GM12873 (cell line): ENCODE results near the gene C11orf21.

Source experiments
- TF ChIP-seq, protein P1 (sequence below): IDR thresholded peaks from 2 replicates; pipeline ENCODE4 v1.5.1; 2012; ENCODE audit warnings: low read depth, mild to moderate bottlenecking, moderate library complexity, low read length, control low read depth; ENCODE audit not compliant: insufficient read depth; ENCODE audit errors: missing control alignments

Gene C11orf21

DNA sequence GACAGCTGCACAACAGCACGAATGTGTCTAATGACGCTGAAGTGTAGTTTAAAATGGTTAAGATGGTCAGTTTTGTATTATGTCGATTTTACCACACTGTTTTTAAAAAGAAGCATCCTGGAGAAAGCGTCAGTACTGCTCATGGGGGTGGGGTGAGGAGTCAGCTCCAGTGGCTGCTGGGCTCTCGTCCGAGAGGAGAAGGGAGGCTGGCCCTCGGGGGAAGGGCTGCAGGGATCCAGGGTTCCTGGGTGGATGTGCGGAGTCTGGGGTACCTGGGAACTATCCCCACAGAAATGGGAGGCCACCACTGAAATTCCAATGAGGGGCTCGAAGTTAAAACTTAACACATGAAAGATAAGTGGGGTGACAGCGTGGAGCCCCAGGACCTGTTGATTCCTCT is 11.9 kb downstream of the C11orf21 start:
- TF ChIP-seq, protein P1, sequence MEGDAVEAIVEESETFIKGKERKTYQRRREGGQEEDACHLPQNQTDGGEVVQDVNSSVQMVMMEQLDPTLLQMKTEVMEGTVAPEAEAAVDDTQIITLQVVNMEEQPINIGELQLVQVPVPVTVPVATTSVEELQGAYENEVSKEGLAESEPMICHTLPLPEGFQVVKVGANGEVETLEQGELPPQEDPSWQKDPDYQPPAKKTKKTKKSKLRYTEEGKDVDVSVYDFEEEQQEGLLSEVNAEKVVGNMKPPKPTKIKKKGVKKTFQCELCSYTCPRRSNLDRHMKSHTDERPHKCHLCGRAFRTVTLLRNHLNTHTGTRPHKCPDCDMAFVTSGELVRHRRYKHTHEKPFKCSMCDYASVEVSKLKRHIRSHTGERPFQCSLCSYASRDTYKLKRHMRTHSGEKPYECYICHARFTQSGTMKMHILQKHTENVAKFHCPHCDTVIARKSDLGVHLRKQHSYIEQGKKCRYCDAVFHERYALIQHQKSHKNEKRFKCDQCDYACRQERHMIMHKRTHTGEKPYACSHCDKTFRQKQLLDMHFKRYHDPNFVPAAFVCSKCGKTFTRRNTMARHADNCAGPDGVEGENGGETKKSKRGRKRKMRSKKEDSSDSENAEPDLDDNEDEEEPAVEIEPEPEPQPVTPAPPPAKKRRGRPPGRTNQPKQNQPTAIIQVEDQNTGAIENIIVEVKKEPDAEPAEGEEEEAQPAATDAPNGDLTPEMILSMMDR, result no peak

DNA sequence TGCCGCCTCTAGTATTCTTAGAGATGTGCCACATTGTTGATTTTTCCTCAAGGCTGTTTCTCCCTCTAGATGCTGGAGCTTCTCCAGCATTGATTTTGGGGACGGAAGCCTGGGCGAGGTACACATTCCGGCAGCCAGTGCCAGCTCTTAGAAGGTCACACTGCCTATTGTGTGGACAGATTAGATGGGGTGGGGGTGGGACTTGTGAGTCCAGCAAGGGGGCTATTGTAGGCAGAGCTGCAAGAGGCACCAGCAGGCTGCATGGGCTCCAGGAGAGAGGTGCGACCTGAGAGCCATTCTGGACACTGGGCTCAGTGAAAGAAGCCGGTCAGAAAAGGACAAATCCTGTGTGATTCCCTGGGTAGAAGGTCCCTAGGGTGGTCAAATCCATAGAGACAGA is 12.4 kb downstream of the C11orf21 start:
- TF ChIP-seq, protein P1, result no peak

DNA sequence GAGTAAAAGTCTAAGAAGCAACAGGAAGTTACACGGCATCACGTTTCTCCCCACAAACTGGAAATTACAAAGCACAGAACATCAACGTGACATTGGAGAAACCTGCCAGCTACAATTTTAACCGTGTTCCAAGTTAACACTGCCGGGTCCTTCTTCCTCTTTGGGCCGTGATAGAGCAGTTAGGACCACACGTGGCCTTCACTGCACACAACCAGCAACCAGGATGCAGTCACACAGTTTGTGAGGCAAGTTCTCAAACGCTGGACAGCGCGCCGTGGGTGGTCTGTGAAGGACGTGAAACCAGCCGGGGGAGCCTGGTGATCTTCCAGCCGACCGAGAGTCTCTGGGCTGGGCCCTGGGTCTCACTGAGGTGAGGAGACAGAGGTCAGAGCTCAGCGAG is 14.6 kb downstream of the C11orf21 start:
- TF ChIP-seq, protein P1, result no peak

DNA sequence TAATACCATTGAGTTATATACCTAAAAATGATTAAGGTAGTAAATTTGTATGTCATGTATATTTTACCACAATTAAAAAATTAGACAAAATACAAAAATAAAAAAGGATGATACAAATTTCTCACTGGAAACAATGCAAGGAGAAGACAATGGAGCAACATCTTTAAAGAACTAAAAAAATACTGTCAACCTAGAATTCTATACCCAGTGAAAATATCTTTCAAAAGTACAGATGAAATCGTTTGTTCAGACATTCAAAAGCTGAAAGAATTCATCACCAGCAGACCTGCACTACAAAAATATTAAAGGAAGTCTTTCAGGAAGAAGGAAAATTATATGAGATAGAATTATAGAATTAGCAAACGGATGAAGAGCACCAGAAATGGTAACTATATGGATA is 21.5 kb downstream of the C11orf21 start:
- TF ChIP-seq, protein P1, result no peak

DNA sequence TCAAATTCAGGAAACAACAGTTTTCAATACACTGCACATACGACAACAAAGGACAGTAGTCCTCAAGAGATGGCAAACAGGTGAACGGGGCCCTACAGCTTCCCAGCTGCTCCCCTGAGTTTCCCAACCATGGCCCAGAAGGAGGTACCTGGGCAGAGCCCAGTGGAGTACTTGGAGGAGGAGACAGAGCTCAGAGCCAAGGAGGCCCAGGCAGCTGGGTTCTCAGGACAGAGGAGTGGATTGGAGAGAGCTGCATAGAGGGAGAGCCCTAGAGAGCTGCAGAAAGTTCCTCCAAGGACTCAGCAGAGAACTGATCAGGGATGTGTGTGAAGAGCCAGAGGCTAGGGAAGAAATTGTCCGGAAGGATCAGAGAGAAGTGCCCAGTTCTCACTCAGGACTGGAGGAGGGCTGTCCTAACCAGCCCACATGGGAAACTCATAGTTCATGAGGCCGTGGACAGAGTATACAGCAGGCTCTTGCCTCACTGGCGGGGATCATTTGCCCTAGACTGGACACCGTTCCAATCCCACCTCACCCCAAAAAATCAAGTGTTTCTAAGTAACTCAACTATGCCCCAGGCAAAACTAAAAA is 23.7 kb downstream of the C11orf21 start:
- TF ChIP-seq, protein P1, result no peak

DNA sequence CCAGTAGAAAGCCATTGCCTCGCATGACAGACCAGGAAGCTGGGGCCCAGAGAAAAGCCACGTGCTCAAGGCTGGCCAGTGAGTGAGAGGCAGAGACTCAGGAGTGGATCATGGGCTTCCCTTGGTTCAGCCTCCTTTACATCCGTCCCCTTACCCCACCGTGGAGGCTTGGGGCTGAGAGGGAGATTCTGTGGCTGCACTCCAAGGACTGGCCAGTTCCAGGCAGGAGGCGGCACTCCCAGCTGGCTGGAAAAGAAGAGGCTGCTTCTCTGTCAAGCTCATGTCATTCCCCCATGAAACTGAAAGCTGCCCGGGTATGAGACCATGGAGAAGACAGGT is 24.7 kb downstream of the C11orf21 start:
- TF ChIP-seq, protein P1, result no peak

DNA sequence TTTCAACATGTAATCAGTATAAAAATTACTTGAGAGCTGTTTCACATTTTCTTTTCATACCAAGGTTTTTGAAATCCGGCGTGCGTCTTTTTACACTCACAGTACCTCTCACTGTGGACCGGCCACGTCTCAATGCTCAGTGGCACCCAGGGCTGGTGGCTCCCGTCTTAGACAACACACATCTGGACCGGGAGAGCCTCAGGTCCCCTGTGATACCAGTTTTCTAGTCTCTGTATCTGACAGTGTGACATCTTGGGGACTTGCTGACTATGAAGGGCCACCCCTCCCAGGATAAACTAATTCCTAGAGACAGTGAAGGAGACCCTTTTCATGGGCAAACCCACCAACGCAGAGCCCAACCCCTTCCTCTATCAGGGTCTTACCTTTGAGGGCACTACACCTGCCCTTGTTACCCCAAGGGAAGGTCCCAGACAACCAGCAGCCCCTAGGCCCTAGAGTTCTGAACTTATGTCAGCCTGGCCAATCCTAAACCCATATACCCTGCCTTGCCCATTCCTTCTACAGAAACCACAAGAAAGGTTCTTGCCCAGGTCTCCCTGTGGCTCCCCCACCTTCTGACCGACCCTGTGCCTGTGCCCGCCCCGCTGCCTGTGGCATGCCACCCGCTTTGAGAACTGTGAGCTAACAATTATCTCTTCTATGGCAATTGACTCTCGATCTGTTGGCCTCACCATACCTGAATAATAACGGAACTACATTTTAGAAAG is 25.3 kb downstream of the C11orf21 start:
- TF ChIP-seq, protein P1, result no peak
